ENCODE measurements around the gene GSDME. TPM values are rescaled to one million over a fixed set of nuclear protein-coding genes. Genes with fewer than 3 reads are reported as not detected.

Gene GSDME
- total RNA-seq, 1 experiment from 2014 or later = 7.6 TPM

DNA sequence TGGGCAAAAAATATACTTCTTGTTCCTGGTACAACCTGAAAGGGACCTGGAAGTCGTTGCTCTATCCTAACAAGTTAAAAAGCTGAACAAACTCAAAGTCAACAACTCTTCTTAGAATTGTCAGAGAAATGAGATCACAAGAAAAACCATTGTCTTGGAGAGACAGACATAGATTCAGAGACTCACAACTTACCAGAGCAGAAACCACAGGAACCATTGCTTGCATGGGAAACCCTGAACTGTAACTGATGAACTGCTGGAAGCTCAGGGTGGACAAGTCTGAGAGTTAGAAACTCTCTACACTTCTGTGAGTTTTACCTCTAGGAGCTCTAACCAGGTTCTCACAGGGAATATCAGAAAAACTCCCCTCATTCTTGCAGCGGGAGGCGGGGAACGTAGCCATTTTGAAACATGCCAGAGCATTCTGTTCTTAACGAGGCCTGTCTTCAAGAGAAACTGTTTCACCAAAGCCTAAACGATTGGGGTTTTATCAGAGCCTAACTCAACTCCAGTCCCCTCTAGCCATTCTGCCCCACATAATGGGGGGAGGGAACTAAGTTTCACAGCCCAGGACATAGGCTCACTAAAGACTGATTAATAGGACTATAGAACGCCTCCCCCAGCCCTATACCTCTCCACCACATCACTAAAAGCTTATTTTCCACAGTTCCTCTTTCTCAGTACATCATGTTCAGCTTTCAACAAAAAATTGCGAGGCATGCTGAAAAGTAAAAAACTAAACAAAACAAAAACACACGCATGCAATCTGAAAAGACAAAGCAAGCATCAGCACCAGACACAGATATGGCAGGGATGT is 12.0 kb upstream of the GSDME start (continued):
- TF ChIP-seq EZH2phosphoT487 (IDR thresholded peaks at IDR 0.05; ENCODE audit: borderline replicate concordance) = no peak

DNA sequence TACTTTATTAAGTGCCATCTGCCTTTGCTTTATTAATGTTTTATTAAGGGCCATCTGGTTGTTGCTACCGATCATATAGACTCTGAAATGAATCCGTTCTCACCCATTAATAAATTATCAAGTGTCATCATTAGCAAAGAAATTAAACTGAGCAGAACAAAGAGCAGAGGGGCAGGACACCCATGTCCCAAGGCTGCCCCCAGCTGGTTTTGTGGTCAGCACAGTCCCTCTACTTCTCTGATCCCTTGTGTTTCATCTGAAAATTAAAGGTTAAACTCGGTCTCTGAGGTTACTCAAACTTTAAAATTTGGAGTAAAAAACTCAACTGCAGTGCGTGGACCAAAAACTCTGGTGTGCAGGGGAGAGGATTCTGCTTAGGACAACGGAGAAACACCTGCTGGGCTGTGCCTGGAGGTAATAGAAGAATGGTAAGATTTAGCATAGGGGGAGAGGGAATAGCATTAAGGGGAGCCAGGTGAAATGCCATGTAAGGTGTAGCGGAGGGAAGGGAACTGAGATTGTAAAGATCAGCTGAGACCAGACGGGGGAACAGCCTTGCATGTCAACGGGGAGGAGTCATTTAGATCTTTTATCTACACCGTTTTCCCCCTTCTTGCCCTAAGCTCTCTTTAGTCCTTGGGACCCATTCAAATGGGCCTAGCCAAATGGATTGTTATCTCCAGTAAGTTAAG is 10.8 kb upstream of the GSDME start:
- RAD21 ChIA-PET (ENCODE audit: low non-redundant PET in 1 of 2, low total read pairs in 2 of 2, uncharacterized antibody in 2 of 2, unreplicated experiment in 2 of 2) = no interaction called here
- no peaks in the 10 kb centered on the region for H3K9me2 ChIP-seq (ENCODE audit: insufficient read depth)

More for the DNA sequence above, 10.8 kb upstream of the GSDME start:
- ATAC-seq (no peak), DNase-seq (ENCODE audit: low read depth, low spot score) (no peak)
- intact Hi-C loops (cut with micrococcal nuclease) = no loop called here
- BruUV-seq (replicated peaks) = no TSS peak
- Histone ChIP-seq H3K4me2 (ENCODE audit: low read length) (no peak overlapping the region), H3K9ac (ENCODE audit: low read length) (no peak overlapping the region), H3K27ac (ENCODE audit: low read depth, low read length) (no peak overlapping the region), H3K79me2 (ENCODE audit: insufficient read depth, low read length) (no peaks in the 10 kb centered on the region), H3K4me3 (replicated peaks in 1 of 2; ENCODE audit: low read depth in 1 of 2, low read length in 2 of 2) (no peak overlapping the region), H2AFZ (ENCODE audit: low read depth, low read length, poor library complexity, severe bottlenecking) (no peak overlapping the region), H4K20me1 (ENCODE audit: insufficient read depth) (no peaks in the 10 kb centered on the region), H3K36me3 (ENCODE audit: control insufficient read depth in 1 of 2, insufficient read depth in 2 of 2, low read length in 2 of 2) (no peaks in the 10 kb centered on the region), H3K27me3 (ENCODE audit: insufficient read depth, low read length) (no peaks in the 10 kb centered on the region), H3K4me1 (ENCODE audit: control insufficient read depth in 1 of 2, insufficient read depth in 2 of 2, low read length in 2 of 2) (no peaks in the 10 kb centered on the region), H3K9me3 (ENCODE audit: control insufficient read depth in 1 of 2, insufficient read depth in 1 of 2, low read depth in 1 of 2, low read length in 2 of 2) (no peaks in the 10 kb centered on the region)
- TF ChIP-seq POLR2A (IDR thresholded peaks at IDR 0.05; ENCODE audit: borderline replicate concordance, extremely low read depth, insufficient read depth, insufficient read length) (no peak), RAD21 (IDR thresholded peaks at IDR 0.05; ENCODE audit: low read depth) (peak; percentile 35; the same call in 1 of the 2 replicates), SP1 (IDR thresholded peaks at IDR 0.05; ENCODE audit: low read depth) (no peak), ZNF274 (IDR thresholded peaks at IDR 0.05; ENCODE audit: low read depth, low read length) (no peak), CEBPB (IDR thresholded peaks at IDR 0.05; ENCODE audit: low read depth) (no peak), TCF7L2 (IDR thresholded peaks at IDR 0.05; ENCODE audit: borderline replicate concordance, extremely low read depth, insufficient read depth, insufficient read length) (no peak)
- TF ChIP-seq, protein P1, sequence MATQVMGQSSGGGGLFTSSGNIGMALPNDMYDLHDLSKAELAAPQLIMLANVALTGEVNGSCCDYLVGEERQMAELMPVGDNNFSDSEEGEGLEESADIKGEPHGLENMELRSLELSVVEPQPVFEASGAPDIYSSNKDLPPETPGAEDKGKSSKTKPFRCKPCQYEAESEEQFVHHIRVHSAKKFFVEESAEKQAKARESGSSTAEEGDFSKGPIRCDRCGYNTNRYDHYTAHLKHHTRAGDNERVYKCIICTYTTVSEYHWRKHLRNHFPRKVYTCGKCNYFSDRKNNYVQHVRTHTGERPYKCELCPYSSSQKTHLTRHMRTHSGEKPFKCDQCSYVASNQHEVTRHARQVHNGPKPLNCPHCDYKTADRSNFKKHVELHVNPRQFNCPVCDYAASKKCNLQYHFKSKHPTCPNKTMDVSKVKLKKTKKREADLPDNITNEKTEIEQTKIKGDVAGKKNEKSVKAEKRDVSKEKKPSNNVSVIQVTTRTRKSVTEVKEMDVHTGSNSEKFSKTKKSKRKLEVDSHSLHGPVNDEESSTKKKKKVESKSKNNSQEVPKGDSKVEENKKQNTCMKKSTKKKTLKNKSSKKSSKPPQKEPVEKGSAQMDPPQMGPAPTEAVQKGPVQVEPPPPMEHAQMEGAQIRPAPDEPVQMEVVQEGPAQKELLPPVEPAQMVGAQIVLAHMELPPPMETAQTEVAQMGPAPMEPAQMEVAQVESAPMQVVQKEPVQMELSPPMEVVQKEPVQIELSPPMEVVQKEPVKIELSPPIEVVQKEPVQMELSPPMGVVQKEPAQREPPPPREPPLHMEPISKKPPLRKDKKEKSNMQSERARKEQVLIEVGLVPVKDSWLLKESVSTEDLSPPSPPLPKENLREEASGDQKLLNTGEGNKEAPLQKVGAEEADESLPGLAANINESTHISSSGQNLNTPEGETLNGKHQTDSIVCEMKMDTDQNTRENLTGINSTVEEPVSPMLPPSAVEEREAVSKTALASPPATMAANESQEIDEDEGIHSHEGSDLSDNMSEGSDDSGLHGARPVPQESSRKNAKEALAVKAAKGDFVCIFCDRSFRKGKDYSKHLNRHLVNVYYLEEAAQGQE (IDR thresholded peaks at IDR 0.05; ENCODE audit: low read depth) = no peak
- POLR2A ChIA-PET = no interaction called here
- CTCF ChIA-PET = no interaction called here
